Nucleus accumbens (tissue), 56 donors: ENCODE data around the gene KANK2.
"Not testable (repeated sequence)": the region's sequence is repeated elsewhere in the genome, so short reads cannot be mapped to it uniquely, and the experiment has no call there.

Experiments
- DNase-seq, 56 donors: peaks; one replicate each; lab custom pipeline; 2025; lab: John Stamatoyannopoulos, UW

The KANK2 gene

GRCh38 chr19:11148001-11148400 lies 49.3 kb downstream of the KANK2 start:
- DNase-seq: no peak

- no peak for DNase-seq
These were observed 51.8 kb downstream of the KANK2 start for GRCh38 chr19:11145536-11145924.

GRCh38 chr19:11142528-11143171 lies 54.7 kb downstream of the KANK2 start:
- DNase-seq: peak in 45 of 56 donors; percentile 2 to 79 (median 28)

GRCh38 chr19:11141937-11142527 lies 55.3 kb downstream of the KANK2 start:
- DNase-seq: no peak

GRCh38 chr19:11140896-11141295 lies 56.4 kb downstream of the KANK2 start:
- DNase-seq: no peak

- not testable (repeated sequence) for DNase-seq
These were observed 57.3 kb downstream of the KANK2 start for GRCh38 chr19:11140023-11140538.

GRCh38 chr19:11138601-11139300 lies 58.6 kb downstream of the KANK2 start:
- DNase-seq: peak in 42 of 56 donors; percentile 1 to 76 (median 28)

- DNase-seq: peak in 53 of 56 donors; percentile 23 to 87 (median 65)
These were observed 59.6 kb downstream of the KANK2 start for GRCh38 chr19:11137542-11138384.

- DNase-seq: no peak
These were observed 60.8 kb downstream of the KANK2 start for GRCh38 chr19:11136400-11137101.

- no peak for DNase-seq
These were observed 65.9 kb downstream of the KANK2 start for GRCh38 chr19:11131471-11131870.

- peak in 49 of 56 donors; percentile 5 to 82 (median 33) for DNase-seq
These were observed 66.4 kb downstream of the KANK2 start for GRCh38 chr19:11130824-11131455.

GRCh38 chr19:11127905-11128304 lies 69.4 kb downstream of the KANK2 start:
- DNase-seq: no peak

GRCh38 chr19:11125994-11126685 lies 71.2 kb downstream of the KANK2 start:
- DNase-seq: peak in 47 of 56 donors; percentile 3 to 87 (median 34)

GRCh38 chr19:11124157-11124556 lies 73.2 kb downstream of the KANK2 start:
- DNase-seq: not testable (repeated sequence)

GRCh38 chr19:11123114-11123513 lies 74.2 kb downstream of the KANK2 start:
- no peak for DNase-seq

GRCh38 chr19:11121963-11122362 lies 75.4 kb downstream of the KANK2 start:
- not testable (repeated sequence) for DNase-seq

- DNase-seq: no peak
These were observed 80.8 kb downstream of the KANK2 start for GRCh38 chr19:11116507-11116906.

- no peak for DNase-seq
These were observed 81.4 kb downstream of the KANK2 start for GRCh38 chr19:11115895-11116446.
